ENCODE measurements around the gene ITPR3.
A peak's percentile ranks its signal among the peaks of the same experiment; 100 is the strongest.

ITPR3 gene

DNA sequence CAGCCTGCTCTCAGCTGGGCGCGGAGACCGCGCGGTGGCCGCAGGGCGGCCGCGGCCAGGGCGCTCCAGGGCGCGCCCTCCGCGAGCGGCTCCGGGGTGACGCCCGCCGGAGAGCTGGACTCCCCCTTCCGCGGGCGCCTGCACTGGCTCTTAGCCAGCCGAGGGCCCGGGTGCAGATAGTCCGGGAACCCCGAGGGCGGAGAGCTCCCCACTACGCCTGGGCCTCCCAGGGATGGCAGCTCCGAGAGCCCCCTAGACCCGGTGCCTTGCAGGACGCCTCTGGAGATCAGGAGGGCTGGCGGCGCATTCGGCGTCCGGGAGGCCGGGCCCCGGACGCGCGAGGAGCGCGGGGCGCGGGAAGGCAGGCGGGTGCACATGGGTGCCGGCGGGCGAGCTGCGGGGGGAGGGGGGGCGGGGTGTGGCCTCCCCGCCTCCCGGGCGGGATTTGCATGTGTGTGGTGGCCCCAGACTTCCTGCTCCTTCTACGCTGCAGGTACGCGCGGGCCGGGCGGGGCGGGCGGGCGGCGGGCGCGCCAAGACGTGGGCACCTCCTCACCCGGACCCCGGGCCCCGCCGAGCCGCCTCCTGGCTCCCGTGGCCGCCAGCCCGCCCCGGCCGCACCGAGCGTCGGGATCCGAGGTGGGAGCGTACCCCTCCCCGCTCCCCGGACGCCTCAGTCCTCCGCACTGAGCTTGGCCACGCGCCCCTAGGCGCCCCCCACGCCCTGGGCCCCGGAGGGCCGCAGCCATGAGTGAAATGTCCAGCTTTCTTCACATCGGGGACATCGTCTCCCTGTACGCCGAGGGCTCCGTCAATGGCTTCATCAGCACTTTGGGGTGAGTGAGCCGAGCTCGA lies at the start of gene ITPR3:
TSS of gene ITPR3 (plus strand) at position 467 of the 855 bp plus-strand sequence. CDS start at position 748, 281 bp downstream.
- ATAC-seq (replicated peaks) (peak; percentile 82 to 87), DNase-seq (peak; percentile 59)
- Mint-ChIP-seq H3K36me3 (peaks cover 9 to 15% of the 10 kb centered on the region in 2 donors), H3K27ac (peak within 1 kb of the TSS; percentile 91), H3K4me1 (peaks cover 36 to 55% of the 10 kb centered on the region in 2 donors), H3K4me3 (peak within 1 kb of the TSS; percentile 91 to 93), H3K9me3 (no peaks in the 10 kb centered on the region), H3K27me3 (no peaks in the 10 kb centered on the region)

- no peak for ATAC-seq (replicated peaks)
- Mint-ChIP-seq H3K4me1 (peaks cover 30 to 56% of the 10 kb centered on the region in 2 donors), H3K9me3 (no peaks in the 10 kb centered on the region), H3K4me3 (peak overlapping the region; percentile 87 to 95), H3K27me3 (no peaks in the 10 kb centered on the region), H3K27ac (peak overlapping the region; percentile 99), H3K36me3 (peaks cover 30 to 56% of the 10 kb centered on the region in 2 donors)
- no peak for DNase-seq
Measured at GRCh38 chr6:33571637-33572316, 49.3 kb upstream of the ITPR3 start.

DNA sequence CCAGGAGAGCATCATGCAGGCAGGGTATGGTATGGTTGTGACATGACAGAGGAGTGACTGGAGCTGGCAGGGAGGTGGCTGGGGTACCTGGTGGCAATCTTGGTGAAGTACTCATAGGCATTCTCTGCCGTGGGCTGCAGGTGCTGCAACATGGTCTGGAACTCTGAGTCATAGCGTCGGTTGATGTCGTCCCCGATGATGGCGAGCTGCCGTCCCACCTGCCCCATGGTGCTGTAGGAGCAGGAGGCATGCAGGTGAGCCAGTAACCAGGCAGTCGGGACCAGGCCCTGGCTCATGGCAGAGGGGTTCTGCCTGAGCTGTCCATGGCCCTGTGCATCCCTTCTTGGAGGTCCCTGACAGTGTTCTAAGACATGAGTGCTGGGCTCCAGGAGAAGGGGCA lies 45.9 kb upstream of the ITPR3 start:
- DNase-seq = no peak
- no peaks in the 10 kb centered on the region for H3K9me3 Mint-ChIP-seq
- no peak overlapping the region for H3K4me3 Mint-ChIP-seq
- H3K27ac Mint-ChIP-seq = peak overlapping the region; percentile 59
- H3K36me3 Mint-ChIP-seq = peaks cover 42 to 62% of the 10 kb centered on the region in 2 donors
- peaks cover 29 to 57% of the 10 kb centered on the region in 2 donors for H3K4me1 Mint-ChIP-seq
- H3K27me3 Mint-ChIP-seq = no peaks in the 10 kb centered on the region
- no peak for ATAC-seq (replicated peaks)

DNA sequence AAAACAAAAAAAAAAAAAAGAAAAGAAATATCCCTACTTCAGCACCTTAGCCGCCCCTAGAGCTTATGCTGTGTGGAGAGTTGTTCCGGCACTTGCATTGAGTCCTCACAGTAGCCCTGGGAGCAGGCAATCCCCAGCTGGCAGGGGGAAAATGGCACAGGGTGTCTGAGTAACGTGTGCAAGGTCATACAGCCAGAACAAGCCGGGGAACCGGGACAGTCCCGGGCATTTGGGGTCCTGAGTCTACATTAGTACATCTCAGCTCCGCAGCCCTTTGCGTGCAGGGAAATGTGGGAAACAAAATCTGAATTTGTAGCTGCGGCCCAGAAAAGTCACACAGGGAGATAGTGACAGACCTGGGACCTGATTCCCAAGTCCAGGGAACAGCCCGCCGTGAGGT lies 44.5 kb upstream of the ITPR3 start:
- Mint-ChIP-seq H3K36me3 (peaks cover 40 to 59% of the 10 kb centered on the region in 2 donors), H3K27me3 (no peaks in the 10 kb centered on the region), H3K4me3 (peak overlapping the region in 1 of 2 donors; percentile 77), H3K27ac (no peak overlapping the region), H3K4me1 (peaks cover 26 to 47% of the 10 kb centered on the region in 2 donors), H3K9me3 (no peaks in the 10 kb centered on the region)
- no peak for DNase-seq
- ATAC-seq (replicated peaks) = no peak

DNA sequence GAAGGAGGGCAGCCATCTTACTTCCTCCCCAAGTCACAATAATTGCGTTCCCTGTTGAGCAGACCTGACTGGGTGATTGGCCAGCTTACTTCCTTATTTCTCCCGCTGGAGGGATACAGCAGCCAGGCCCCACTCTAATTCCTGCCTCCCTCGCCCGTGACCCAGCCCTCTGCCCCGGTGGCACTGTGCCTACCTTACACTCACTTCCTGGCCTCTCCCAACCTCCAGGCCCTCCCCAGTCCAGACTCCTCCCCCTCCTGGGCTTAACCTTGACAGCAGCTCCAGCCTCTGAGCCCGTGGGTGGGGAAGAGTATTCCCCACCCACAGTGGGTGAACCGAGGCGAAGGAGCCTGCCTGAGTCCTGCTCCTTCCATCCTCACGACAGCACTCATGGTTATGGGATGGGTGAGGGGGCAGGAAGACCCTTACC lies 44.0 kb upstream of the ITPR3 start:
- Mint-ChIP-seq H3K27me3 (no peaks in the 10 kb centered on the region), H3K4me3 (peak overlapping the region; percentile 77 to 80), H3K9me3 (no peaks in the 10 kb centered on the region), H3K4me1 (peaks cover 21 to 43% of the 10 kb centered on the region in 2 donors), H3K36me3 (peaks cover 35 to 54% of the 10 kb centered on the region in 2 donors), H3K27ac (peak overlapping the region; percentile 88)
- DNase-seq (no peak), ATAC-seq (replicated peaks) (no peak)

DNA sequence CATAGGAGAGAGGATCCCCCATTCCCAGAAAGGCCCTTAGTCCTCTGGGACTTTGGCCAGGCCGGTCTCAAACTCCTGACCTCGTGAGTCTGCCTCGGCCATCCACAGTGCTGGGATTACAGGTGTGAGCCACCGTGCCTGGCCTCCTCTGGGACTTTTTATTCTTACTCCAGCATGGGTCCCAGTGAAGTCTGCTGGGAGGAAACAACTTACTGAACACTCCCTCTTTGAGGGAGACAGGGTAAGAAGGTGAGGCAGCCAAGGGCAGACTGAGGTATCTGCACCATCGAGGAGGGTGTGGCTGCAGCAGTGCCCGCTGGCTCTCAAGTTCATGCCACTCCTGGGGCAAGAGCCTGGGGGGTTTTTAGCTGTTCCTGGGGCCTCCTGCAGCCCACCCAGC lies 43.4 kb upstream of the ITPR3 start:
- Mint-ChIP-seq H3K4me1 (peaks cover 17 to 38% of the 10 kb centered on the region in 2 donors), H3K27me3 (no peaks in the 10 kb centered on the region), H3K27ac (peak overlapping the region; percentile 93), H3K9me3 (no peaks in the 10 kb centered on the region), H3K36me3 (peaks cover 34 to 50% of the 10 kb centered on the region in 2 donors), H3K4me3 (peak overlapping the region; percentile 80 to 95)
- ATAC-seq (replicated peaks) = no peak
- DNase-seq = no peak

DNA sequence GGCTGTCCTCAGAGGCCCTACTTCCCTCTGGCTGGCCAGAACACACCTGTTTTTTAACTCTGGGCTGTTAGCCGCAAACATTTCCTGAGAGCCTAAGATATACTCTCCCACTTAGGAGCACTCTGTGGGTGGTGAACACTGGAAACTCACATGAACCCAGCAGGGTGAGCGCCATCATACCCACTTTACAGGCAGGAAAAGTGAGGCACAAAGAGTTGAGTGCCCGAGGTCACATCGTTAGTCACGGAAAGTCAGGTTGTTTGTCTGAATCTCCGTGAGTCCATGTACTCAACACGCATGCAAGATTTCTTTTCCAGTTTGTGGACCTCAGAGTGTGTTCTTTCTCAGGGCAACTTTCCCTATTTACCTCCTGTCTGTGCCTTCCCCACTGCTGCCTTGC lies 43.0 kb upstream of the ITPR3 start:
- Mint-ChIP-seq H3K27ac (peak overlapping the region; percentile 93), H3K36me3 (peaks cover 34 to 50% of the 10 kb centered on the region in 2 donors), H3K27me3 (no peaks in the 10 kb centered on the region), H3K4me1 (peaks cover 17 to 38% of the 10 kb centered on the region in 2 donors), H3K4me3 (peak overlapping the region; percentile 80 to 95), H3K9me3 (no peaks in the 10 kb centered on the region)
- no peak for ATAC-seq (replicated peaks)
- no peak for DNase-seq

GRCh38 chr6:33578588-33579011 lies 42.5 kb upstream of the ITPR3 start:
- DNase-seq (no peak), ATAC-seq (replicated peaks) (peak in 1 of 2 donors; percentile 2)

DNA sequence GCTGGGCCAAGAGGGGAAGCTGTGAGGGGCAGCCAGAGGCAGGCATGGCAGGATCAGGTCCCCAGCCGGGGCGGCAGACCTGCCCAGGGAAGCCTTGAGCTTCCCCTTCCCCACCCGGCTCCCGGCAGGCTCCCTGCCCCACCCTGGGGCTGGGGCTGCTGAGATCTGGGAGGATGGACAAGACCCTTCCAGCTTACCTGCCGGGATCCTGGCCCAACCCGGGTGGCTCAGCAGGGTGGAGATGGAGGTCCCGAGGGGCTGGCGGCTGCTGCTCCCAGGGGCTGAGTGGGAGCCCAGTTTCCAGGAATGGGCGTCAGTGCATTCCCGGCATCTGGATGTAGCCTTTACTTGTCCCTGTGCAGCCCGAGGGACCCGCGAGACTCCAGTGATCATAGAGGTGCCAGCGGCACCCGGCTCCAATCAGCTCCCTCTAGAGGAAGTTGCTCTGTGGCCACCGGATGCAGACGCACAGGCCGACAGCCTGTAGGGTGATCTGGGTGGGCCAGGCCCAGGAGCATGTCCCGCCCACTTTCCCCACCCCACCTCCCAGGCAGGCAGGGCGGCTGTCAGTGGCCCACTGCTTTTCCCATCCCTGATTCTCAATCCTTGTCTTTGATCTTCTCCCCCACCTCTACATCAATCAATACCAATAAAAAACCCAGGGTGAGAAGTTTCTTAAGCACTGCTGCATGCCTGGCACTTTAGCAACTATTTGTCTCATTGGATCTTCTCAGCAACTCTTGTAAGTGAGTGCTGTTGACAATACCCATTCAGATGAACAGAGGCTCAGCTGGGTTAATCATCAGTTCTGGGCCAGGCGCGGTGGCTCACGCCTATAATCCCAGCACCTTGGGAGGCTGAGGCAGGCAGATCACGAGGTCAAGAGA lies 41.1 kb upstream of the ITPR3 start, which contains the start of gene BAK1:
TSS of gene BAK1 (minus strand) at position 449 of the 887 bp plus-strand sequence. CDS start 2,672 bp downstream, outside the sequence.
- no peaks in the 10 kb centered on the region for H3K9me3 Mint-ChIP-seq
- H3K27ac Mint-ChIP-seq = peak within 1 kb of the TSS; percentile 93
- H3K36me3 Mint-ChIP-seq = peaks cover 27 to 39% of the 10 kb centered on the region in 2 donors
- peaks cover 27 to 53% of the 10 kb centered on the region in 2 donors for H3K4me1 Mint-ChIP-seq
- DNase-seq (peak; percentile 81), ATAC-seq (replicated peaks) (peak; percentile 99)
- H3K4me3 Mint-ChIP-seq = peak within 1 kb of the TSS; percentile 80 to 95
- no peaks in the 10 kb centered on the region for H3K27me3 Mint-ChIP-seq

More at GRCh38 chr6:33578588-33579011, 42.5 kb upstream of the ITPR3 start:
- H3K36me3 Mint-ChIP-seq = peaks cover 33 to 49% of the 10 kb centered on the region in 2 donors
- H3K9me3 Mint-ChIP-seq = no peaks in the 10 kb centered on the region
- H3K27me3 Mint-ChIP-seq = no peaks in the 10 kb centered on the region
- H3K4me1 Mint-ChIP-seq = peaks cover 19 to 41% of the 10 kb centered on the region in 2 donors
- peak overlapping the region; percentile 80 to 95 for H3K4me3 Mint-ChIP-seq
- H3K27ac Mint-ChIP-seq = peak overlapping the region; percentile 93

DNA sequence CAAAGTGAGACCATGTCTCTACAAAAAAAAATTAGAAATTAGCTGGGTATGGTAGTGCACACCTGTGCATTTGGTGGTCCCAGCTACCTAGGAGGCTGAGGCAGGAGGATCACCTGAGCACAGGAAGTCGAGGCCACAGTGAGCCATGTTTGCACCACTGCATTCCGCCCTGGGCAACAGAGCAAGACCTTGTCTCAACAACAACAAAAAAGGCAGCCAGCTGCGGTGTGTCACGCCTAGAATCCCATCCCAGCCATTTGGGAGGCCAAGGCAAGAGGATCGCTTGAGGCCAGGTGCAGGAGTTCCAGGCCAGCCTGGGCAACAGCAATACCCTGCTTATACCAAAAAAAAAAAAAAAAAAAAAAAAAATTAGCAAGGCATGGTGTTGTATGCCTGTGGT lies 39.9 kb upstream of the ITPR3 start:
- peaks cover 19 to 29% of the 10 kb centered on the region in 2 donors for H3K36me3 Mint-ChIP-seq
- DNase-seq (no peak), ATAC-seq (replicated peaks) (no peak)
- H3K4me3 Mint-ChIP-seq = no peak overlapping the region
- H3K4me1 Mint-ChIP-seq = peaks cover 38 to 64% of the 10 kb centered on the region in 2 donors
- no peaks in the 10 kb centered on the region for H3K27me3 Mint-ChIP-seq
- H3K27ac Mint-ChIP-seq = no peak overlapping the region
- no peaks in the 10 kb centered on the region for H3K9me3 Mint-ChIP-seq

DNA sequence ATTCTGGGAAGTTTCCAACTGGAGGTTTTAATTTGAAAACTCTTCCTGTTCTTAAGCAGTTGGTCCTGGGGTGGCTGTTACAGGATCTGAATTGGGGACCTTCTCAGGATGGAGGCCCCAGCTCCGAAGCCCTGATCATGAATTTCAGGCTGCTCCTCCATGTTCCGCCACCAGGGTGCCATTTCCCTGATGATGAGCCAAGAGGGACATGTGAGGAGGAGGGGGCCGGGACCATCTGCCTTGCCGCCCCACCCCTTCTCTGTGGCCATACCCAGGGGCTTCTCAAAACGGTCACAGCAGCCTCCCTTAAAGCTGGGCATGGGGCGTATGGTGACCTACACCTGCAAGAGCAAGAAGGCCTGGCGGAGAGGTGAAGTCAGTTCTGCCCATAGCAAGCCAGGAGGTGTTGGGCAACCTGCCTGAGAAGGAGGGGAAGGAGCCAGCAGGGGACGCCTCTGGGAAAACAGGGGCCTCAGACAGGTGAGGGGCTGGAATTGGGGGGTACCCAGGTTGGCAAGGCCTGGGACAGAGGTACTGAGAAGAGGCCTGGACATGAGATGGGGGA lies 37.4 kb upstream of the ITPR3 start:
- no peaks in the 10 kb centered on the region for H3K9me3 Mint-ChIP-seq
- no peaks in the 10 kb centered on the region for H3K27me3 Mint-ChIP-seq
- H3K36me3 Mint-ChIP-seq = peaks cover 6 to 10% of the 10 kb centered on the region in 2 donors
- H3K27ac Mint-ChIP-seq = peak overlapping the region; percentile 79
- H3K4me3 Mint-ChIP-seq = peak overlapping the region in 1 of 2 donors; percentile 3
- H3K4me1 Mint-ChIP-seq = peaks cover 30 to 51% of the 10 kb centered on the region in 2 donors
- no peak for ATAC-seq (replicated peaks)
- DNase-seq = no peak

DNA sequence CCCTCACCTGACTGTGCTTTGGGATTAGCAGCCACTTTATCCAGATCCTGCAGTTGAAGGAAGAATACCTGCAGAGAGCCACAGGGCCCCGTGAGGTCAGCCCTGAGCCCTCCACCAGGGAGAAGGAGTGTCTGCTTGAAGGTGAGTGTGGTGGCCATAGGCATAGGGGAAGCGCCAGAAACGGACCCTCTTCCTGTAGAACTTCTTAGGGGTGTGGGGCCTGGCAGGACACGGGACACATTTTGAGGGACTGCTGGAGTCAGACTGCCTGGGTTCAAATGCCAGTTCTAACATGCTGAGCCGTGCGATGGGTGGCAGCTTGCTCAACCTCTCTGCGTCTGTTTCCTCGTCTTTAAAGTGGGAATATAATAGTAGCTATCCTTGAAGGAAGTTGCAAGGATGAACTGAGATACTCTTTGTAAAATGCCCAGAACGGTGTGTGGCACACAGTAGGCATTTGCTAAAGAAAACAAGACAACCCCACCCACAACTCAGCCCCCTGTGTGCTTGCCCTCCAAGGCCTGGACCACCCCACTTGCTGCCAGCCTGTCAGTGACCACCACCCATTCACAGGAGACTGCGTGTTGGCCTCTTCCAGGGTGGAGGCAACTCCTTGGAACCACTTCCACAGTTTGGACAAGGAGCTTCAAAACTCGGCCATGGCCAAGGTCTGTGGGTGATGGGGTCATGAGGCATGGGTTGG lies 36.3 kb upstream of the ITPR3 start:
- no peak for DNase-seq
- H3K4me1 Mint-ChIP-seq = peaks cover 33 to 46% of the 10 kb centered on the region in 2 donors
- peak overlapping the region; percentile 68 to 84 for H3K4me3 Mint-ChIP-seq
- peak overlapping the region; percentile 96 for H3K27ac Mint-ChIP-seq
- H3K36me3 Mint-ChIP-seq = no peaks in the 10 kb centered on the region
- no peaks in the 10 kb centered on the region for H3K9me3 Mint-ChIP-seq
- H3K27me3 Mint-ChIP-seq = no peaks in the 10 kb centered on the region
- ATAC-seq (replicated peaks) = no peak

Data from stimulated activated naive B cell treated with anti-CD40 and anti-IgM and Interleukin-4, amounts not matched to agents 10 μg/mL and 1 μg/mL and 100 μg/mL, for 72 hours (primary cell).